Amniotic epithelial cell (primary cell): Measurements from ENCODE around the gene ALPG.
"Not testable (repeated sequence)": the region's sequence is repeated elsewhere in the genome, so short reads cannot be mapped to it uniquely, and the experiment has no call there.

ENCODE experiments used
- DNase-seq: peaks from one replicate; pipeline ENCODE4 v3.0.0-alpha.2; 2010; ENCODE audit warnings: low read depth

Gene ALPG

DNA sequence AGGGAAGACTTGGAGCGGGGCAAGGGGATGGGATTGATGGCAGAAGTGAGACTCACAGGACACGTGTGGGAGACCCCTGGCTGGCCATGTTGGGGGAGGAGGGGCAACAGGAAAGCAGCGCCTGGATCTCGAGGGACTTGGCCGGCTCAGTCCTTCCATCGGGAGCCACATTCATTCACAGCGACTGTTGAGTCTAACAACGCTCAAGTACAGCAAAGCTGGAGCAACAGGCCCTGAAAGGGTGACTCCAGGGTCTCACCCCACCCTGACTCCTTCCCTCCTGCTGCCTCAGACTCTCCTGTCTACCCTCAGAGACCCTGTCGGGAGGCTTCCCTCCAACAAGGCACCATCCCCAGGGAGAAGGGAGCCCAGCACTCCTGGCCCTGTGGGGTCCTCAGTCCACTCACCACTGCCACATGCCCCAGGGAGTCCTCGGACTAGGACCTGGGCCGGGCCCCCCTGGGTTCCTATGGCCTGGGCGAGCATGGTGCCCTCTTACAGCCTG, 34.6 kb downstream of the ALPG start:
- no peak for DNase-seq

DNA sequence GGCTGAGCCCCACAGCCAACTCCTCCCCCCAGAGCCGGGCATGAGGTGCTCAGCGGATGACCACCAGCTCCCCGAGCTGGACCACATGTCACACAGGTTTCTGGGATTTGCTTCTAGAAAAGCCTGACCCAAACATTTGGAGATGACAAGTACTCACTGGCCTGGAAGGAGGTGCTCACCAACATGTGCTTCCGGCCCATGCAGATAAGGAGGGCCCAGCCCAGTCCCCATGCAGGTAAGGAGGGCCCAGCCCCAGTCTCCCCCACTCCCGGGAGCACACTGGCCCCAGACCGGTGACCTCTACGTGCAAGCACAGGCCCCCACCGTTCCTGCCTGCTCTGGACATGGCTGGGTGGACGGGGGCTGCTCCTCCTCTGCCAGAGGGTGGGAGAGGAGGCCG, 35.3 kb downstream of the ALPG start:
- not testable (repeated sequence) for DNase-seq

- not testable (repeated sequence) for DNase-seq
These were observed 35.8 kb downstream of the ALPG start for GRCh38 chr2:232442431-232442830.

- not testable (repeated sequence) for DNase-seq
These were observed 36.4 kb downstream of the ALPG start for GRCh38 chr2:232443047-232443446.

GRCh38 chr2:232443669-232444408, 37.2 kb downstream of the ALPG start:
- DNase-seq = not testable (repeated sequence)

GRCh38 chr2:232444409-232445148, 37.9 kb downstream of the ALPG start:
- peak; percentile 51 for DNase-seq

GRCh38 chr2:232445149-232445885, 38.7 kb downstream of the ALPG start:
- DNase-seq = not testable (repeated sequence)

- DNase-seq = not testable (repeated sequence)
These were observed 39.7 kb downstream of the ALPG start for GRCh38 chr2:232446266-232446777.

DNA sequence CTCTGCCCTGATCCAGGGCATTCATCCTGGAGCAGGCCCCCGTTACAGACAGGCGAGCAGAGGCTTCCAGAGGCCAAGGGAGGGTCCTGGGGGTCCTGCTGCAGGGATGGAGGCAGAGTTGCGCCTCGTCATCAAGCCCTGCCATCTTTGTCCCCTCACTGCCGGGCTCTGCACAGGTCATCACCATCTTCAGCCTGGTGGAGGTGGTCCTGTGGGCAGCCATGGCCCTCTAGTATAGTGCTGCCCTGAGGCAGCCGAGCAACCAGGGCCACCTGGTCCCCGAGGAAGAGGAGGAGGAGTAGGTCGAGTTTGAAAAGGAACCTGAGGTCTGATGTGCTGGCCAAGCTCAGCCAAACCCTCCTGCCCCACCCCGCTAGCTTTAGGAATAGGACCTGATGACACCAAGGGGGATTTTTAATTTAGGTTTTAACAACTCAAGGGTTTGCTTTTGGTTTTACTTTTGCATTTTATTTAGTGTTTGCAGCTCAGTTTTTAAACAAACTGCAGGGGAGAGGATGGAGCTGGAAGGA, 40.5 kb downstream of the ALPG start:
- DNase-seq = no peak

DNA sequence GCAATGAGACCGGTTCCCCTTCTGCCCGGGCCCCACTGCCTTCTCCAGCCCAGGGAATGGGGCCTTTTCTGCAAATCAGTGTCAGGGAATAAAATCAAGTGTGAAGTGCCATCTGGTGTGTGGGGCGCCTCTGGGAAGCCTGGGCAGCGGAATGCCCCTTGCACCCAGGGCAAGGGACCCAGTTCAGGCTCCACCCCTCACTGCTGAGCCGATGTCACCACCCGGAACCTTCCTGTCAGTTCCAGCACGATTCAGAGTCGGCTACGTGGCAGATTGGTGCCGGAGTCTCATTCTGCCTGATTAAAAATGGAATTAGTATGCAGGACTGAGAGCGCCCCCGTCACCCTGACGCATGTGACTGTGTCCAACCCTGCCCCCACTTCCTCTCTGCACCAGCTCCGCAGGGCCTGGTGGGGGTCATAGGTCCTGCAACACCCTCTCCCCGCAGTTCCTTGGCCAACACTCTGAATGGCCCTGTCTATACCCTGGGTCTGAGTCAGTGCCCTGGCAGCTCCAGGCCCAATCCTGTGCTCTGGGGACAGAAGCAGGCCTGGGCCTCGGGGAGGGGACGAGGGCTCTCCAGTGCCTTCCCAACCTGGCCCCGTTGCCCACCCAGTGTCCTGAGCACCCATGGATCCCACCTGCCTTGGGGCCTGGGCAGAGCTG, 41.1 kb downstream of the ALPG start:
- no peak for DNase-seq

GRCh38 chr2:232448304-232448690, 41.7 kb downstream of the ALPG start:
- no peak for DNase-seq

DNA sequence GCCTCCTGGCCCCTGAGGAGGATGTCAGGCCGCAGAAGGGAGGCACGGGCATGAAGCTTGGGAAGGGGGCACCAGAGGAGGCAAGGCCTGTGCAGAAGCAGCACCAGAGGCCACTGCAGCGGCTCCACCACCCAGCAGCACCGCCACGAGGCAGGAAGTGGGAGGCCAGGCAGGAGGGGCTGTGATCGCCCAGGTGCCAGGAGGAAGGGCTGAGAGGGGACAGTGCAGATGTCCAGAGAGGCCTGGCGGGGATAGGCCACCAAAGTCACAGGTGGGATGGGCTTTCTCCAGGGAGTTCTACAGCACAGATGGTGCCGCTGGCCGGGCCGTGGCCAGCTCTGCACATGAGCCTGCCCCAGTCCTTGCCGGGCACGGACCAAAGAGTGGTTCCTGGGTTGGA, 43.3 kb downstream of the ALPG start:
- no peak for DNase-seq

DNA sequence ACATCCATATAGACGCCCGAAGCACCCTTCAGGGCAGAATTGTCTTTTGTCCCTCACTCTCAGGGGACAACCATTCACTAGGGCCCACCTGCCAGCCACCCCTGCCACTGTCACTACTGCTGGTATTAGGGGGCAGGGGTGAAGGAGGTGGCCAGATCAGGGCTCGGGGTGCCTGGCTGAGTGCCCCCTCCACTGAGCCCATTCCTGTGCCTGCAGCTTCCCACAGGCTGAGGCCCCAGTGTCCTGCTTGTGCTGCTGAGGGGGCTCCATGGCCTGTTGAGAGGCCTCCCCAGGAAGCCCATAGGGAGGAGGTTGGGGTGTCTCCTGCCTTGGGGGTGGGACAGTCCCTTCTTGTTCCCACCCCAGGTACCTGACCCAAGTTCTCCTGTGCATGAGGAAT, 45.0 kb downstream of the ALPG start:
- DNase-seq = not testable (repeated sequence)

- DNase-seq = no peak
These were observed 48.0 kb downstream of the ALPG start for GRCh38 chr2:232454630-232455029.

DNA sequence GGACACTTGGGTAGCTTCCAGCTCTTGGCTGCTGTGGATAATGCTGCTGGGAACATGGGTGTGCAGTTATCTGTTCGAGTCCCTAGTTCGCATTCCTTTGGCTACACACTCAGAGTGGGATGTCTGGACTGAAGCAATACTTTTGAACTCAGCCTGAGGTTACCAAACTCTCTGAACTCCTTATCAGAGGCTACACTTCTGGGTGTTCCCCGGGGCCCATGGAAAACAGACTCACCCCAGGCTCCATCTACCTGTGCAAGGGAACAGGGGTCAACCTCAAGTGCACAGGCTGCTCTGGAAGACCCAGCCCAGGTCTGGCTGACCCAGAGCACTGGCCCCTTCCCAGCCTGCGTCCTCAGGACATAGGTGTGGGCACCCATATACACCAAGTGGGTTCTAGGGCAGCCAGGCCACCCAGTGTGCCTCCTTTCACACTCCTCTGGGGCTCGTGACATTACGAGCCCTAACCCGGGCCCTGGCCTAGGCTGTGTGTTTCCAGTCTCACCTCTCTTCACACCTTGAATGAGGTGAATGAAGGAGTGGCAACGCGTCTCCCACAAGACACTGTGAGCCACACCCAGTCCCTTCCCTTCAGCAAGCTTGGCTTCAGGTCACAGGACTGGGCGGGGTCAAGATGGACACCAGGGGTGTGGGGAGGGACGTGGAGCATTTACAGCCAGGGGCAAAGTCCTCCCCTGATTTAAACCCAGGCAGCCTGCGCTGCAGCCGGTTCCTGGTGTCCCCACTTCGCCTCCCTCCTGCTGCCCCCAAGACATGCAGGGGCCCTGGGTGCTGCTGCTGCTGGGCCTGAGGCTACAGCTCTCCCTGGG, 49.0 kb downstream of the ALPG start, which contains the start of gene ALPI:
TSS of gene ALPI (plus strand) at position 728 of the 830 bp plus-strand sequence. CDS start at position 775, 47 bp downstream.
- DNase-seq = peak; percentile 42

GRCh38 chr2:232456296-232457120, 49.9 kb downstream of the ALPG start:
- no peak for DNase-seq

DNA sequence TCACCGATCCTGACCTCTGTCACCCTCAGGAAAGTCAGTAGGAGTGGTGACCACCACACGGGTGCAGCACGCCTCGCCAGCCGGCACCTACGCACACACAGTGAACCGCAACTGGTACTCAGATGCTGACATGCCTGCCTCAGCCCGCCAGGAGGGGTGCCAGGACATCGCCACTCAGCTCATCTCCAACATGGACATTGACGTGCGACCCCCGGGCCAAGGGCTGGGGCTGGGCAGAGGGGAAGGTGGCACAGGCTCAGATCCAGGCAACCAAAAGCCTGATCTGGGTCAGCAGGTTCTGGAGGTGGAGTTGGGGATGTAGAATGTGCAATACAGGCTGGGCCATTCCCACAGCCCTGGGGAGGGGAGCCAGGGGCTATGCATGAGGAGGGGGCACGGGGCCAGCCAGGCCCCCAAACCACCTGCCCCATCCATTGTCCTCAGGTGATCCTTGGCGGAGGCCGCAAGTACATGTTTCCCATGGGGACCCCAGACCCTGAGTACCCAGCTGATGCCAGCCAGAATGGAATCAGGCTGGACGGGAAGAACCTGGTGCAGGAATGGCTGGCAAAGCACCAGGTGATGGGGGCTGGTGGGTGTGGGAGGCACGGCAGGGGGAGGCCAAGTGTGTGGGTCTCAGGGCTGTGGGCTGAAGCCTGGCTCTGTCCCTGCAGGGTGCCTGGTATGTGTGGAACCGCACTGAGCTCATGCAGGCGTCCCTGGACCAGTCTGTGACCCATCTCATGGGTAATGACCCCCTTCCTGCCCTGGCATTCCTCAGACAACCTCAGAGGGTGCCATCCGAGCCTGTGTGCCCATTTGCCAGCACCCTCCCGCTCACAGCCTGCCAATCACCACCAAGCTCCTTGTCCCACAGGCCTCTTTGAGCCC, 50.7 kb downstream of the ALPG start:
- DNase-seq = no peak

DNA sequence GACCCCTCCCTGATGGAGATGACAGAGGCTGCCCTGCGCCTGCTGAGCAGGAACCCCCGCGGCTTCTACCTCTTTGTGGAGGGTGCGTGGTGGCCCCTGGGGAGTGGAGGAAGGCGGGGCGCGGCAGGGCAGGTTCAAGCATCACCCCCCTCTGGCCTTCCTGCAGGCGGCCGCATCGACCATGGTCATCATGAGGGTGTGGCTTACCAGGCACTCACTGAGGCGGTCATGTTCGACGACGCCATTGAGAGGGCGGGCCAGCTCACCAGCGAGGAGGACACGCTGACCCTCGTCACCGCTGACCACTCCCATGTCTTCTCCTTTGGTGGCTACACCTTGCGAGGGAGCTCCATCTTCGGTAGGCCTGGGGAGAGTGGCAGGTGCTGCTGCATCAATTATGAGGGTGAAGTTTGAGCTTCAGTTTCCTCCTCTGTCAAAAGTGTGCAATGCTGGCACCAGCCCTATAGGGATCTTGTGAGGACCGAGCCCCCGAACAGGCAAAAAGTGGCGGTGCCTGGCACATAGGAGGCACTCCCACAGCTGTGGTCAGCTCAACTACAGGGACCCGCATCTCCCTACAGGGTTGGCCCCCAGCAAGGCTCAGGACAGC, 51.5 kb downstream of the ALPG start:
- no peak for DNase-seq
